ENCODE measurements around the gene SULT4A1. TPM values are rescaled to one million over a fixed set of nuclear protein-coding genes. Genes with fewer than 3 reads are reported as not detected.

SULT4A1 gene
- total and polyA plus RNA-seq, 9 of the 15 experiments (the other 6 are each of a cell fraction or from before 2014, with no cell fraction given), result 0.03 to 0.20 (median 0.09) TPM; not detected in 3

DNA sequence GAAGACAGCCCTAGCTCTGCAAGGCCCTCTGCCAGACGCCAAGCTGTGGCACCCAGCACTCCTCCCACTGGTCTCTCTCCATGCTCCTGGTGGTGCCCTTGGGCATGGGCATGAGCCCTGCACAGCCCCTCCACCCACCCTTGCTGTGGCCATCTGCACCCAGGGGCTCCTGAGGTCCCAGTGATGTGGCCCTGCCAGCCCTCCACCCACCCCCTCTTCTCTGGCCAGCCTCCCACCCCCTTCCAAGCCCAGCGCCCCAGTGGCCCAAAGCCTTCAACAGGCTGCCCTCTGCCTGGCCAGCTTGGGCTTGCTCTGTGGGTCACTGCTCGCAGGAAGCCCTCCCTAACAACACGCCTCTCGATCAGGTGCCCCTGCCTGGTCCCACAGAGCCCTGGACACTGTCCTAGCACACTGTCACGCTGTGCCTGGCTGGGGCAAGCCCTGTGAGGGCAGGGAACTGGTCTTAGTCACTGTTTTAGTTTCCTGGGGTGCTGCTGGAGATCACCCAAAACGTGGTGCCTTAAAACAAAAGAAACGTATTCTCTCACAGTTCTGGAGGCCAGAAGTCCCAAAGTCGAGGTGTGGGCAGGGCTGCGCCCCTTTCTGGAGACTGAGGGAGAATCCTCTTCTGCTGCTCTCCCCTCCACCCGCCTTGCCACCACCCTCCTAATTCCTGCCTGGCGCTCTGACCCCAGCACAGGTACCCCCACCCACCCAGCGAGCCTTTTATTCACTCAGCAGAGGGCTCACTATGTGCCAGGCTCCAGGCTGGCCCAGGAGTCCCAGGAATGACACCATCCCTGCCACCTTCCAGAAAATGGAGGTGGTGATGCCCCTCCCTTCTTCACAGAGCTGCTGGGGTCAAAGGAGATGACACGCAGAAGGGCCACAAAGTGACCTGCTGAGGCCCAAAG, 14.7 kb downstream of the SULT4A1 start:
- in situ Hi-C loops (cut with MboI) (no loop called here), intact Hi-C loops (cut with micrococcal nuclease) (no loop called here)
- Histone ChIP-seq H3K27me3 (ENCODE audit: control insufficient read depth in 2 of 2, insufficient read depth in 2 of 2, low read length in 2 of 2) (peaks cover 9 to 38% of the 10 kb centered on the region in 2 experiments; a peak in 4 of 5 replicates), H3K9me3 (replicated peaks; ENCODE audit: control insufficient read depth, insufficient read depth, low read depth, low read length) (no peaks in the 10 kb centered on the region), H3K4me2 (ENCODE audit: insufficient read depth, low read length) (no peak overlapping the region), H2AFZ (ENCODE audit: low read depth, low read length) (no peak overlapping the region), H3K27ac (ENCODE audit: extremely low read depth, low read depth, low read length) (no peak overlapping the region), H3K4me1 (replicated peaks in 1 of 2; ENCODE audit: control insufficient read depth in 2 of 2, insufficient read depth in 2 of 2, low read length in 2 of 2) (no peaks in the 10 kb centered on the region; a peak in 1 of 5 replicates), H3K79me2 (ENCODE audit: control insufficient read depth, insufficient read depth, low read length) (no peaks in the 10 kb centered on the region), H3K9me1 (ENCODE audit: control insufficient read depth, insufficient read depth, low read length) (no peaks in the 10 kb centered on the region), H3K4me3 (no peak overlapping the region), H3K9ac (ENCODE audit: insufficient read depth in 1 of 2, low read depth in 2 of 2, low read length in 2 of 2) (no peak overlapping the region), H4K20me1 (replicated peaks; ENCODE audit: control insufficient read depth, insufficient read depth, low read length) (no peaks in the 10 kb centered on the region), H3K36me3 (ENCODE audit: control insufficient read depth, insufficient read depth, low read length) (no peaks in the 10 kb centered on the region)
- TF ChIP-seq CHD2 (IDR thresholded peaks at IDR 0.05; ENCODE audit: low read depth, low read length), result no peak
- TF ChIP-seq TBP (optimal IDR thresholded peaks at IDR 0.05; ENCODE audit: low read depth, low read length), result no peak
- TF ChIP-seq ZNF41 (CRISPR knock-in tag; conservative IDR thresholded peaks at IDR 0.05), result no peak
- no peak for TF ChIP-seq PHB (CRISPR knock-in tag; IDR thresholded peaks at IDR 0.05)
- TF ChIP-seq, protein P1, sequence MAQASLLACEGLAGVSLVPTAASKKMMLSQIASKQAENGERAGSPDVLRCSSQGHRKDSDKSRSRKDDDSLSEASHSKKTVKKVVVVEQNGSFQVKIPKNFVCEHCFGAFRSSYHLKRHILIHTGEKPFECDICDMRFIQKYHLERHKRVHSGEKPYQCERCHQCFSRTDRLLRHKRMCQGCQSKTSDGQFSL (CRISPR knock-in tag; IDR thresholded peaks at IDR 0.05), result no peak
- TF ChIP-seq, protein P1 (tag; IDR thresholded peaks at IDR 0.05), result no peak
- TF ChIP-seq ZNF699 (CRISPR knock-in tag; IDR thresholded peaks at IDR 0.05; ENCODE audit: insufficient replicate concordance), result no peak
- no peak for TF ChIP-seq C11orf30 (IDR thresholded peaks at IDR 0.05; ENCODE audit: low read depth)
- TF ChIP-seq PML (IDR thresholded peaks at IDR 0.05; ENCODE audit: low read length), result no peak
- no peak for TF ChIP-seq TAF1 (IDR thresholded peaks at IDR 0.05; ENCODE audit: control insufficient read depth, extremely low read depth, insufficient read depth, low read length, severe bottlenecking)
- no peak for TF ChIP-seq ZNF354B (CRISPR knock-in tag; IDR thresholded peaks at IDR 0.05)
- no peak for TF ChIP-seq ZNF583 (CRISPR knock-in tag; IDR thresholded peaks at IDR 0.05)
- TF ChIP-seq, protein P2, sequence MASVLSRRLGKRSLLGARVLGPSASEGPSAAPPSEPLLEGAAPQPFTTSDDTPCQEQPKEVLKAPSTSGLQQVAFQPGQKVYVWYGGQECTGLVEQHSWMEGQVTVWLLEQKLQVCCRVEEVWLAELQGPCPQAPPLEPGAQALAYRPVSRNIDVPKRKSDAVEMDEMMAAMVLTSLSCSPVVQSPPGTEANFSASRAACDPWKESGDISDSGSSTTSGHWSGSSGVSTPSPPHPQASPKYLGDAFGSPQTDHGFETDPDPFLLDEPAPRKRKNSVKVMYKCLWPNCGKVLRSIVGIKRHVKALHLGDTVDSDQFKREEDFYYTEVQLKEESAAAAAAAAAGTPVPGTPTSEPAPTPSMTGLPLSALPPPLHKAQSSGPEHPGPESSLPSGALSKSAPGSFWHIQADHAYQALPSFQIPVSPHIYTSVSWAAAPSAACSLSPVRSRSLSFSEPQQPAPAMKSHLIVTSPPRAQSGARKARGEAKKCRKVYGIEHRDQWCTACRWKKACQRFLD (CRISPR knock-in tag; IDR thresholded peaks at IDR 0.05), result no peak
- TF ChIP-seq, protein P3, sequence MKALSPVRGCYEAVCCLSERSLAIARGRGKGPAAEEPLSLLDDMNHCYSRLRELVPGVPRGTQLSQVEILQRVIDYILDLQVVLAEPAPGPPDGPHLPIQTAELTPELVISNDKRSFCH (CRISPR knock-in tag; IDR thresholded peaks at IDR 0.05), result no peak
- TF ChIP-seq, protein P3 (tag; IDR thresholded peaks at IDR 0.05), result no peak
- no peak for DNase-seq (ENCODE audit: extremely low read depth in 1 of 4, low spot score in 3 of 4)
- 0% methylated on average over 9 of the region's 14 CpGs for WGBS (ENCODE audit: insufficient coverage, low coverage, missing lambda C conversion rate)
- no peak for ATAC-seq
- POLR2A ChIA-PET, result no interaction called here
- CTCF ChIA-PET (ENCODE audit: low intra/inter-chr PET ratio), result no interaction called here
- FAIRE-seq, result no peak
- no TSS peak for BruUV-seq (replicated peaks)
